HG02678 (cell line): ENCODE results near the gene SPAG6.
"Not testable (repeated sequence)": the region's sequence is repeated elsewhere in the genome, so short reads cannot be mapped to it uniquely, and the experiment has no call there.

Experiments used
- ATAC-seq: cut with Tn5 transposase; IDR thresholded peaks from one replicate; pipeline ENCODE4 v1.9.1; 2021; ENCODE audit warnings: mild to moderate bottlenecking, moderate library complexity; ENCODE audit not compliant: unreplicated experiment

The SPAG6 gene

DNA sequence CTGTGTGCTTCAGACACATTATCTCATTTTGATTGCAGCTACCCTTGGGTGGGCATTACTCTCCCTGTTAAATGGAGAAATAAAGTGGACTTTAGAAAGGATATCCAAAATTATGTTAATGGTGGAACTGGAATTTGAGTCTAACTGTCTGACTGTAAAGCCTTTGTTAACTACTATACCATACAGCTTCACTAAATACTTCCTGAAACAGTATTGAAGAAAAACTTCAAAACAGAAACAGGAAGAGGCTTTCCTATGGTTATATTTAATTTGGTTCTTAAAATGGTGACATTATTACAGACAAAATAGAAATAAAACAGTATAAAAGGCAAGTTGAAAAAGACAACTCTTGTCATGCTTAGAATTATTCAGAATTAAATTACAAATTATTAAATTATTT is 25.0 kb downstream of the SPAG6 start:
- ATAC-seq: no peak

- no peak for ATAC-seq
These were observed 27.0 kb downstream of the SPAG6 start for GRCh38 chr10:22372298-22372697.

GRCh38 chr10:22372917-22373316 is 27.6 kb downstream of the SPAG6 start:
- no peak for ATAC-seq

DNA sequence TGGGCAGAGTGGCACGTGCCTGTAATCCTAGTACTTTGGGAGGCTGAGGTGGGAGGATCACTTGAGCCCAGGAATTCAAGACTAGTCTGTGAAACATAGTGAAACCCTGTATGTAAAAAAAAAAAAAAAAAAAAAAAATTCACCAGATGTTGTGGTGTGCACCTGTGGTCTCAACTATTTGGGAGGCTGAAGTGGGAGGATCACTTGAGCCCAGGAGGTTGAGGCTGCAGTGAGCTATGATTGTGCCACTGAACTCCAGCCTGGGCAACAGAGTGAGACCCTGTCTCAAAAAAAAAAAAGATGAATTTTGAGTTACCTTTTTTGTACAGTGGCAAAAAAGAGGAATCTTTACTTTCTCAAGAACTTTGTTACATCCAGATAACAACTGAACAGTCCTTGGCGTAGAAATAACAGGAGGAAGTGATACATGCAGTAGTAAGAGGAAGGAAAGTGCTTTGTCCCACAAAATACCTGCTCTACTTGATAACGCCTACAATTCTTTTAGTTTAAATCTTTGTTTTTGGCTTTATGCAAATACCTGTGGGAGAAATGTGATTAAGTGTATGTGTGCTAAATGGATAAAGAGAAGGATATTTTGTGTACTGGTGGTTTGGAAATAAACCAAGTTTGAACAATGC is 29.3 kb downstream of the SPAG6 start:
- no peak for ATAC-seq

DNA sequence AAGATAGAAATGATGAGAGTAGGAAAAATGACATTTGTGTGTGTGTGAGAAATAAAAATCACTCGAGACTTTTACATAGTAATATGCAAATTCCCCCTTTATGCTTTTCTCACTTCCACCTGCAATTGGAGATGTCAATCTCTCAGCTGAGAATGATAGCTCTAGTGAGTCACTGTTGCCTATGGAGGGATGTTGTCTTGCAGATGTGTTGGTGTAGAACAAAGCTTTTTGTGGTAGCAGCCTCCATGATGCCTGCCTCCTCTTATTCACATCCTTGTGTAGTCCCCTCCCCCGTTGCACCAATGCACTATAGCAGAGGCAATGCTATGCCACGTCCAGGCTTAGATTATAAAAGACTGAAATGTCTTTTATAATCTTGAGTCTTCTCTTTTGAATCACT is 33.8 kb downstream of the SPAG6 start:
- peak; percentile 47 for ATAC-seq

GRCh38 chr10:22381262-22381661 is 36.0 kb downstream of the SPAG6 start:
- ATAC-seq: no peak

- ATAC-seq: no peak
These were observed 41.2 kb downstream of the SPAG6 start for GRCh38 chr10:22386503-22386902.

GRCh38 chr10:22389856-22390589 is 44.7 kb downstream of the SPAG6 start:
- ATAC-seq: no peak

GRCh38 chr10:22391600-22391999 is 46.3 kb downstream of the SPAG6 start:
- ATAC-seq: no peak

DNA sequence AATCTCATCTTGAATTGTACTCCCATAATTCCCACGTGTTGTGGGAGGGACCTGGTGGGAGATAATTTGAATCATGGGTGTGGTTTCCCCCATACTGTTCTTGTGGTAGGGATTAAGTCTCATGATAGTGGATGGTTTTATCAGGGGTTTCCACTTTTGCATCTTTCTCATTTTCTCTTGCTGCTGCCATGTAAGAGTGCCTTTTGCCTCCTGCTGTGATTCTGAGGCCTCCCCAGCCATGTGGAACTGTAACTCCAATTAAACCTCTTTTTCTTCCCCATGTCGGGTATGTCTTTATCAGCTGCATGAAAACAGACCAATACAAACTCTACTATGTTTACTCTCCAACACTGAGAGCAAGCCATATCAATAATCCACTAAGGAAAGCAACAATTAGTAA is 50.9 kb downstream of the SPAG6 start:
- ATAC-seq: not testable (repeated sequence)

GRCh38 chr10:22406916-22407315 is 61.6 kb downstream of the SPAG6 start:
- ATAC-seq: not testable (repeated sequence)

DNA sequence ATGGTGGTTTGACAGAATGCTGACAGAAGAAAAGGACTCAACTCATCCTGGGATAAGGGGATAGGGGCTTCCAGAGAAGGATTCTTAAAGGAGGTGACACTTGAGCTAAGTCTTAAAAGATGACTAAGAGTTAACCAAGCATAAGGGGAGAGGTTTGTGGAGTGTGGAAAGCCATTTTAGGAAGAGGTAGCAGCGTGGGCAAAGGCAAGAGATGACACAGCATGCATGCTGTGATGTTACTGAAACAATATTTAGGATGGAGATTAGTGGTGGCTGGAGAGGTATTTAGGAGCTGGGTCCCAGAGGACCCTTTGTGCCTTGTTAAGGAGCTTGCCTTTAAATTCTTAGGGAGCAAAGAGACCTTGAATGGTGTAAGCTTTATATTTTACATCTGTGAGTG is 65.1 kb downstream of the SPAG6 start:
- no peak for ATAC-seq

- no peak for ATAC-seq
These were observed 65.5 kb downstream of the SPAG6 start for GRCh38 chr10:22410846-22411245.

DNA sequence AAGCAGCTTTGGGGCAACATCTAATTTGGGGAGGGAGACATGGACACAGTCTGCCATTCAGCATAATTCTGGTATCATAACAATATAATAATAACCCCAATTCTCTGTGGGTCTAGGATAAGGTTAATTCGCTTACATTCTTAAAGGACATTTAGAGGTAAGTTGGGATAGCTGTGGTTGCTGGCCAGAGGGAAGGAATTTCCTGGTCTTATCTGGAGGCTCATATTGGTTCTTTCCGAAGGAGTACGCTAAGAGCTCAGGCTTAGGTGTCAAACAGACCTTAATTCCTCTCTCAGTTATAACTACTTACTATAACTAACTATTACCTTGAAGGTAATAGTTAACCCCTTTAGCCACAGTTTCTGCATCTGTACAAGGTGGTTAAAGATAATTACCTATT is 68.8 kb downstream of the SPAG6 start:
- ATAC-seq: no peak

GRCh38 chr10:22415072-22415471 is 69.8 kb downstream of the SPAG6 start:
- no peak for ATAC-seq

DNA sequence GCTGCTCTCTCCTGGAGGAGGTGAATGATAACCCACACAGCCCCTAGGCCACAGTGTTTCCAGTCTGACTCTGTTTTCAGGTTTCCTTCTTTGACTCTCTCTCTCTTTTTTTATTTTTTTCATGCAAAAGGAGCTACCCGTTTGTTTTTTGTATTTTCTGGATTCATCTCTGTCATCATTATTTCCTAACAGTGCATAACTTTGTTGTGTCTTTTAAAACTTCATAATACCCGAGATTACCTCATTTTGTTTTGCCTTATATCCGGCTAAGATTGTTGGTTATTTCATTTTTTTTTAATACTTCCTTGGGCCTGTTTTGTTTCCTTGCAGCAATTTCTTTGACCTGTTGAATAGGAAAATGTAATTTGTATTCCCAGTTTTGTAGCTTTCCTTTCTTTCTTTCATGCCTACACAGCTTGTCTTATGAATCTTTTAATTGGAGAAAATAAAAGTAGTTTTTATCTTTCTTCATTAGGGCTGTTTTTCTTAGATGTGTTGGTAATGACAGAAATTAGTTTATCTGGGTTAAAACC is 72.5 kb downstream of the SPAG6 start:
- no peak for ATAC-seq

GRCh38 chr10:22420787-22421517 is 75.7 kb downstream of the SPAG6 start:
- ATAC-seq: no peak

DNA sequence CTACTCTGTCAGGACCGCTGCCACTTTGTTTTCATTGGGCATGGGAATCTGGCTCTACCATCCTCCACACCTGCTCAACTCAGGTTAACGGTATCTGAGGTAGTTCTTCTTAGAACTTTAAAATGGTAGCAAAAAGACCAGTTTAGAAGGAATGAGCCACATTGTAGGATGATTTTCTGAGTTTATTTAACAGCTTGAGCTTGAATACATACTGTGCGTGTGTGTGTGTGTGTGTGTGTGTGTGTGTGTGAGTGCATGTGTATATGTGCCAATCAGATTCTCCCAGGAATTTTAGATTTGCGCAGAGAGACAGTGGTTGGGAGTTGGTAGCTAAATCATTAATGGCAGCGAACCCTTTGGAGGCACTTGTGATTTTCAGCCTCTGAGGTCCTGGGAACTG is 81.4 kb downstream of the SPAG6 start:
- ATAC-seq: no peak

GRCh38 chr10:22427101-22427500 is 81.8 kb downstream of the SPAG6 start:
- no peak for ATAC-seq

DNA sequence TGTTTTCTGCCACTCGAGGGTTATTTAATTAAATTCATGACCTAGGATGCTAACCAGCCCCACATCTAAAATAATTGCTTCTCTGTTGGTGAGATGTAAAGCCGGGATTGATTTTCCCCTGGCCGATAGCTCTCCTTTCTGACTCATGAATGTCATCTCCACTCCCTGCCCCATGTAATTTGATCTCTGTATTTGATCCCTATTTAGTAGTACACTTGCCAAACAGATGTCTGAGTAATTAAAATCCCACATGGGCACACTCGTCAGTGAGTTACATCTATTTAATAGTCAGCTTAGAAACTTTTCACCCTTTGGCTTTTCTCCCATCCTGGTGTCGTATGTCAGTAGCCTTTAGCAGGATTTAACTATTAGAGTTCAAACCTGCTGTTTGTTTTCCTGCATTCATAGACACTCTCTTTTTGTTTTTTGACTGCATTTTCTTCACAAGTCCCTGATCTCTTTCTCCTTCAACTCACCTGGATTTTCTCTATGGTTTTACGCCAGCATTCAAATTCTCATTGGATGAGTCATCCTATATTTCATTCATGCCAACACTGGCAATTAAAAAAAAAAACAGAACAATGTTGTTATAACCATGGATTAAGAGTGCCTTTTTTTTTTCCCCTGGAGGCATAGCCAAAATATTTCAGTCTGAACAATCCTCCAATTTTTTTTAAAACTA is 82.7 kb downstream of the SPAG6 start:
- ATAC-seq: no peak

DNA sequence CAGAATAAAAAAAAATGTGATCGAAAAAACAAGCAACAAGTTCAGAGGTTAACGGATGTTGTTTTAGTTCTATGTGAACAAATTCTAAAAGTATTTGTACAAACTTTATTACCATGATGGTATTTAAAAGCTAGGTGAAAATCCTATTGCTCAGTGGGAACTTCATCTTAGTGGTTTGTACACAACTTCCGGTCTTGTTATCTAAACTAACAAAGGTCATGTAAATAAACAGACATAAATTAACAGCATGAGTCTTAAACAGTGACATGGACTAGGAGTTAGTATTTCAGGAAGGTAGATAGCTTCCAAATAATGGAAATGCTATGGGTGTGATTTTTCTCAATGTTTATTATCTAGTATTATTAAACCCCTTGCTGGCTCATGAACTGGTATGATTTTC is 83.8 kb downstream of the SPAG6 start:
- ATAC-seq: no peak
